ENCODE results near the gene MACROD1. TPM values are rescaled to one million over a fixed set of nuclear protein-coding genes. Genes with fewer than 3 reads are reported as not detected.
"Not testable (repeated sequence)": the region's sequence is repeated elsewhere in the genome, so short reads cannot be mapped to it uniquely, and the experiment has no call there.

Gene MACROD1
- total RNA-seq, 1 experiment from 2014 or later: 29.3 TPM

DNA sequence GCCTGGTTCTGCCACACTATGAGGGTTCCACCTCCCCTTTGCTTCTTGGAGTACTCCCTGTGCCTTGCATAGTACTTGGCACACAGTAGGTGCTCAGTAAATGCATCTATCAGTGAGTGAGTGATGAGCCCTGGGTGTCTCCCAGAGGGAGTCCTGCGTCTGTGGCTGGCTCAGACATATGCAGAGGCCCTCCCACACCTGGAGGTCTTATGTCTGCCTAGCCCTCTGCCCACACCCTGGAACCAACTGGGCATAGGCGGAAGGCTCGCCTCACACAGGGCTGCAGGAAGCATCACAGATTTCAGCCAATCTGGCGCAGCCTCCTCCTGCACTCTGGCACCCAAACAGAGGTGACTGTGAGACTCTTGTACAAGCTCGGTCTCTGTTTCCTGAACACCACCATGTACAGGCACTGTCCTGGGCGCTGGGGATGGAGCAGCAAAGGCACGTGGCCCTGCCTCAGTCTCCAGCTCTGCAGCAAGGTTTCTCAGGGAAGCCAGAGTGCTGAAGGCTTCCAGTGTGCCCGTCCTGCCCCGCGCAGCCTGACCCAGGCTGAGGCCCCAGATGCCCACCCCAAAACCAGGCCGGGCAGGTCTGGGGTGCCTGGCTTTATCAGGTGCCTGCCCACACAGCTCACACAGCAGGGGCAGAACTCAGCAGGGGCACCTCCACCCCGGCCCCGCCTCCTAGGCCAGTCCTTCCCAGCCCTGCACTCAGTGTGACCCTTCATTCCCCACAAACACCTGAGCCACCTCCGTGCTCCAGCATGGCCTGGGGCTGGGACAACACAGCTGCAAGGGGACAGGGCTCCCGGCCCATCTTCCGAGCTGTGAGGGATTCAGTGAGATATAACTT lies 103.5 kb downstream of the MACROD1 start:
- DNase-seq (ENCODE audit: extremely low read depth, low read depth): no peak

DNA sequence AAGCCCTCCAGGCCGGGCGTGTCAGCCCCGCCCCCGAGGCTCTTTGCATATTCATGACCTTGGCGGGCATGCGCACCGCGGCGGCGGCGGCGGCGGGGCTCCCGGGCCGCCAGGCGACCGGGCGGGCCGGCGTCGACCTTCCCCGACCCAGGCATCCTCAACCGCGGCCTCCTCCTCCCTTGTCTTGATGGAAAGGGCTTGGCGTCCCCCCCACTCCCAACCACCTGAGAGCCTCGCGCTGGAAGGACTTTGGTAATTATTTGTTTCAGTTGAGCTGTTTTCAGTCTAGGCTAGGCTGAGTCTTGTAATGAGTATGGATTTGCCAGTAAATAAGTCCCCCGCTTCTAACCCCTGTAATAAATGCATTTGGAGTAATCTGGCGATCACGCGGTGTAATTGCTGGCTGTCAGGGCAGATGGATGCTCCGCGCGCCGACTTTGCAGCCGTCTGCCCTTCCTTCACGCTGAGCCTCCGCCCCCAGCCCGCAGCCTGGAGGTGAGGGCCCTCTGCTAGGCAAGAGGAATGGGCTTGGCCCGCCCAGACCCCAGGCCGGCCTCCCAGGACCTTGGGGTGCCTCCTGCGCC lies 105.0 kb downstream of the MACROD1 start:
- DNase-seq (ENCODE audit: extremely low read depth, low read depth): no peak

DNA sequence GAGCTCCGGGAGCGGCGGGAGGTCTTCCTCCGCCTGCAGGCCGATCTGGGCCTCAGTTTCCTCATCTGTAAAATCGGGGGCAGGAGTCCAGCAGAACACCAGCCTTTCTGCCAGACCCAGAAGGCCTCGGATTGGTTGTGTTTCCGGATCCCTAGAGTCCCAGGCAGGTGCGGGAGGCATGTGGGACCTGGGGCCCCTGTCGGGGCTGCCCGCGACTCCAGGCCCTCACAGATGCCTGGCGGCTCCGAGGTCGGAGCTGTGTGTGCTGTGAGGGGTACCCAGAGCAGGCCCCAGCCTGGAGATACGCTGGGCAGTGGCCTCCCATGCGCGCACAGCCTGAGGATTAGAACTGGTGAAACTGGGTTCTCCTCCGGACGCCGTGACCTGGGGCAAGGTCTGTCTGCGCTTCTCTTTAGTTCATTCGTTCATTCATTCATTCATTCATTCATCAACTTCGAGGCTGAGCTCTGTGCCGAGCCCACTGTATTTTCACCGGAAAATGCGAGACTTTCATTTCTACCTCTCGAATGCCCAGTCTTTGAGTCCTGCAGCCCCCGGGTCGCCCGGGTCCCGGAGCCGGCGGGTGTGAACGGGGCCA lies 105.6 kb downstream of the MACROD1 start:
- DNase-seq (ENCODE audit: extremely low read depth, low read depth): no peak

DNA sequence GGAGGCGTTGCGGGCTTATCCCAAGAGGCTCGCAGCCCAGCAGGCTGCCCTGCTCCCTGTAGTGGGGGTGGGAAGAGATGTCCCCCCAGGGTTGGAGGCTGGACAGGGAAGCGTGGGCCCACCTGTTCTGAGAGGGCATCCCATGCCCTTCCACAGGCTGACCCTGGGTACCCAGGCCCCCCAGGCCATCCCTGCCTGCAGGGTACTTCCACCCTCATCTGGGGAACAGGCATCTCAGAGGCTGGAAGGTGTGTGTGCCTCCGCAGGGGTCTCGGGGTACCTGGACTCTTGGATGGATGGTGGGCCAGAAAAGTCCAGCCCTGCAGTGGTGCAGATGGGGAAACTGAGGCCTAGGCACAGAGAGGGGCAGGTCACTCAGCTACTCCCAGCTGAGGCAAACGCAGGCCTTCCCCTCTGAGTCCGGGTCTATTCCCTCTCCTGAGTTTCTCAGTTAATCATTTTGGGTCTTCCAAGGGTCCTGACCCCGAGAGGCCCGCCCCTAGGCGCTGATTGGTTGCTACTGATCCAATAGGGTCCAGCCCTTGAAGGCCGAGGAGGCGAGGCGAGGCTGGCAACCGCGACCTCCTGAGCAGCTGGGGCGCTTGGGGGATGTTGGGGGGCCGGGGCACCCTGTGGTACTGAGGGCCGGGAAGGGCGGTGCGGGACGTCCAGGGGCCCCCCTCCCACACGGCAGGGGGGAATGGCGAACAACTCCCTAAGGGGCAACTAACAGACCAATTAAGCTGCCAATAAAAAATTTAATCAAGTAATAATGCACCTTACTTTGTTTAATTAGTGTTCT lies 106.4 kb downstream of the MACROD1 start:
- no peak for DNase-seq (ENCODE audit: extremely low read depth, low read depth)

DNA sequence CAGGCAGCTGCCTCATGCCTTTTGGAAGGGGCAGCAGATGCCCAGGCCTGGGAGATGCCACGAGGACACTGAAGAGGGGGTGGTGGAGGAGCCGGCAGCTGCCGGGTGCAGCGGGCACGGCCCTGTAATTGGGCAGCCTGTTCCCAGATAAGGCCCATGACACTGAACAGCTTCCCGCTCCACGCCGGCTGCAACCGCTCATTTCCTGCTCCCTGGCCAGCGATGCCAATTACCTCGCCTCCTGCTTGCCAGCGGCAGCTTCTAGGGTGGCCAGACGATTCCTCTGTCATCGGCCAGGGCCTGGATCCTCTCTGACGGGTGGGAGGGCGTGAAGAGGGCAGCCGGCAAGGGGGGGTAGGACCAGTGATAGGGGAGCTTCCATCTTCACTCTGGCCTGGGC lies 107.4 kb downstream of the MACROD1 start:
- no peak for DNase-seq (ENCODE audit: extremely low read depth, low read depth)

DNA sequence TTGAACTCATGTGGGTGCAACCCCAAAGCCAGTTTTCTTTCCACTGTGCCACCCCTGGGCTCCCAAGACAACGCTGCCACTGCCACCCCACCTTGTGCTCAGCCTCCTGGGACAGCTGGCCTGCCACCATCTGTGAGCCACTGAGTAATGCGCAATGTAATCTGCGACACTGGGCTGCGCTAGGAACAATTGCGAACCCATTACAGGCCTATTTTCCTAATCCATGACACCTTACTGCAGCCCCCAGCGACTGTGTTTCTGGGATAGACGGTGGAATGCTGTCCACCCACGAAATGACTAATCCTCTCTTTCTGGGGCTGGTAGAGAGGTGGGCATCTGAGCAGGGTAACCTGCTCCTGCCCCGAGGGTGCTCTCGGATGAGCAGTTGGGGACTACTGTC lies 108.0 kb downstream of the MACROD1 start:
- no peak for DNase-seq (ENCODE audit: extremely low read depth, low read depth)

DNA sequence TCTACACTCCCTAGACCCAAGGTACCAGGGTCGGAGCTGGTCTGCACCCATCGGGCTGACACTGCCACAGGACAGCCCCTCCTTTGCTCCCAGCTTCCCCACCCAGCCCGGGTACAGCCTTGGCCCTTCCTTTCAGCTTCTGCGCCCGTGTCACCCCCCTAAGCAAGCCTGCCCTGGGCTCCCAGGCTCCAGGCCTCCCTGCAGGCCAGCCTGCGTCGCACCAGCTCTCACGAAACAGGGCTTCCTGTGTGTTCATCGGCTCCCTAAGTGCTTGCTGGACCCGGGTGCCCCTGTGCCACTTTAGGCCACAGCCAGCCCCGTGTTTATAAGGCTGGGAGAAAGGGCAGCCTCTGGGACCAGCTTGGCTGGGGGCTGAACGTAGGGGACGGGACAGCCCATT lies 109.1 kb downstream of the MACROD1 start:
- DNase-seq (ENCODE audit: extremely low read depth, low read depth): no peak

DNA sequence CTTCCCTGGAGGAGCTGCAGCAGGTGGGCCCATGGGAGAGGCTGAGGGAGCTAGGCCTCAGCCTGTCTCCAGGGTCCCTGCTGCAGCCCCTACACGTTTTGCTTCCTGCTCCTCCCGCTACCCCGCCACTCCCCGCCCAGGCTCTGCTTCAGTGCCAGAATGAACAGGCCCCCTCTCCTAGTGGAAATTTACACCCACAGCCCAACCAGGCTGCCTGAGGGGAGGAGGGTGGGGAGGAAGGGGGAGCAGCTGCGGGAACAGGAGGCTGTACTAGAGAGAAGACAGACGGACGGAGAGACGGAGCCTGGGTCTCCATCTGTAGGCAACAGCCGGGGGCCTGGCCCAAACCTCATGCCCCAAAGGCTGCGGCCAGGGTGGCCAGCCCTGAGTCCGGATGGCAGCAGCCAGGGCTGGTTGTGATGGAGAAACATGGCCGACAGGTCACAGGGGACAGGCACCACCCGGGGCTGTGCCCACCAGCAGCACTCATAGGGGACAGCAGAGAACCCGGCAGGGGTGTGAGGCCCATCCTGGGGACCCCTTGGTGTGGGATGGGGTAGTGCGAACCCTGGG lies 109.6 kb downstream of the MACROD1 start:
- no peak for DNase-seq (ENCODE audit: extremely low read depth, low read depth)

DNA sequence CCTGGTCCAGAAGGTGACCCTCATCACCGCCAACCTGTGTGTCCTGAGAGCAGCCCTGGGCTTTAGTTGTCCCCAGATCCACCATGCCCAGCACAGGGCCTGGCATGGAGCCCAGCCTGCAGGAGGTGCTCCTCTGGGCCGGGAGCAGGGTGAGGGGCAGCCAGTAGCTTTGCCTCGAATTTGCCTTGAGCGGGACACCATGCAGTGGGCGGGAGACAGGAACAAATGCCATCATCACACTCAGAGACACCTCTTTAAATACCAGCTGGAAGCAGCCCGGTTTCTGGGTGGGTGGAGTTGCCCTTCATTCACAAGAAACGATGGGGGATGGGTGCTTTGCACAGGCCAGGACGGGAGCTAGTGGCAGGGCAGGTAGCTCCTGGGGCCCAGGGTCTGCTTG lies 110.8 kb downstream of the MACROD1 start:
- no peak for DNase-seq (ENCODE audit: extremely low read depth, low read depth)

DNA sequence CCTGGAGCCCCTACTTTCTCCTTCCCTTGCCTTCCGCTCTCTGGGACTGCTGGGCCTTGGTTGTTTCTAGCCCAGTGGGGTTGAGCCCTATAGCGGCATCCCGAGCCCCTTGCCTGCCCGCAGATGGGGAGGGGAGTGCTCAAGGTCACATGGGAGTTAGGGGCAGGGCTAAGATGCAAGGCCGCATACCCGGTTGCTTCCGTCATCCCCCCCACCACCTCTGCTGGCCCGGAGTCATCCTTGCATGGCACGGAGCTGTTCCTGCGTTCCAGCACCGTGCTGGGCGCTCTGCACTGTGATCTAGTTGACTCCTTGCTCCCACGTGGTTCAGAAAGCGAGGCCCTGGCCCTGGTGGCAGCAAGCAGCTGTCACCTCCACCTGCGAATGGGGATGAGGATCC lies 112.2 kb downstream of the MACROD1 start:
- no peak for DNase-seq (ENCODE audit: extremely low read depth, low read depth)

DNA sequence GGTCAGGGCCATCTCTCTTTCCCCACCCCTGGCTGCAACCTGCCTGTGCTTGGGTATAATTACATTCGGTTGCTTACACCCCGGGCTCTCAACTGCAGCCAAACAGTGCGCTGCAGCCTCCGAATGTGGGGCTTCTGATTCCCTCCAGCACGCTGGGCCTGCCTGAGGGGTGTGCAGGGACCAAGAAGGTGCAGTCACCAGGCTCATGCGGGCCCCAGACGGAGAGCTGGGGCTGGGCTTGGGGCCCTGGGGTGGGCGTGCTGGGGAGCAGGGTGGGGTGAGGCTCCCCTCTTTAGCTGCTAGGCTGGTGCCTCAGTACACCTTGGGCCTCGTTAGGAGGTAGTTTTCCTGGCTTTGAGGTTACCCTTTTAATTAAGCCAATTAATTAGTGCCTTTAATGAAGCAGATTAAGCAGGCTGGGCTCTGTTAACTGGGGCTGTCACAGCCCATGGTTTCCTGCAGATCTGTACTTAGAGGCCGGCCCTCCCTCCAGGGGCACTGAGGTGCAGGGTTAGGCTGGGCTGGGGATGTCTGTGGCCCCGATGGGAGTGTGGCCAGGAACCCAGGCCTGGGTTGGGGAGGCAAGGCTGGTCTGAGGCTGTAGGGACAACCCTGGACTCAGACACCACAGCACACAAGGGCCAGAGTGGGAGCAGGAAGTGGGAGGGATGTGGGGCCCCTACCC lies 112.8 kb downstream of the MACROD1 start:
- DNase-seq (ENCODE audit: extremely low read depth, low read depth): no peak

DNA sequence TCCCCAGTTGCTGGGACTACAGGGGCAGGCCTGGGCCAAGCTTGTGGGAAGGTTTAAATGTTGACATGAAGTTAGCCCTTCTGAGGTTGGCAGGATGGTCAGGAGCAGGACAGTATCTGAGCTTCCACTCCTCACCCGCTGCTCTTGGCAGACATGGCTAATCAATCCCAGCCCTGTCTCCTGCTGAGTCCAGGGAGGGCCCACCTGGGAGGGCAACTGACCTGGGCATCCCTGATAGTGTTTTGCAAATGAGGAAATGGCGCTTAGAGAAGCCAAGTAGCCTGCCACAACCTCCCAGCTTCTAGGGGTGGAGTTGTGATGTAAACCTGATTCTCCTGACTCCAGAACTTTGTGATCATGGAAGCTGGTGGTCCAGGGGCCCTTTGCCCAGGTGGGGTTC lies 113.5 kb downstream of the MACROD1 start:
- DNase-seq (ENCODE audit: extremely low read depth, low read depth): no peak

DNA sequence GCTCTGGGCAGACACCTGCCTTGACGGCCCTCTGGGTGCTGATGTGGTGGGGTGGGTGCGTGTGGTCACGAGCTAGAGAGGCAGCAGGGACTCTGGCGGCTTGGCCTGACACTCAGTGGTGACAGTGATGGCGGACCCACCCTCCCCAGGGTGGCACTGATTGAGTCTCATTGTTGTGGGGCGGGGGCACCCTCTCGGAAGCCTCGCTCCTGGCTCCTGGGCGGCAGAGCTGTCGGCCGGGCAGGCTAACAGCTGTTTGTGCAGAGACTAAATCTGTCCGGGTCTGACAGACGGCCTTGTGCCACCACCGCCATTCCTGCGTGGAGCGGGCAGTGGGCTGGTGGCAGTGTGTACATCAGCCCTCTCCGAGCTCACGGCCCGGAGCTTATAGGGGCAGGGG lies 114.6 kb downstream of the MACROD1 start:
- DNase-seq (ENCODE audit: extremely low read depth, low read depth): no peak

DNA sequence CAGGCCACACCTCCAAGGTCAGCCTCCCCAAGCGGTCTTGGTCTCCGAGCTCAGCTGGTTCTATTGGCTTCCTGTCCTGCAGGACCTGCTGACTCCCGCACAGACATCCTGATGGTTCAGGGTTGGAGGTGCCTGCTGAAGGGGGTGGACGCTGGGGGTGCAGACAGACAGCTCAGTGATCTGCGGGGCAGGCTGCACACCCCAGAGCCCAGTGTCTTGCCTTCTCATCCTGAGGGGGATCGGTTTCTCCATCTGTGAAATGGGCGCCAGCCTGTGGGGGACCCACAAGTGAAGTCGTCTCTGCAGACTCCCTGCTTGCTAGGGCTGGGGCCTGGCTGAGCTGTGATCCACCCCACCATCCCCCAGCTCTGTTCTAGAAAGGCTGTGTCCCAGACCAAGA lies 116.4 kb downstream of the MACROD1 start:
- no peak for DNase-seq (ENCODE audit: extremely low read depth, low read depth)

DNA sequence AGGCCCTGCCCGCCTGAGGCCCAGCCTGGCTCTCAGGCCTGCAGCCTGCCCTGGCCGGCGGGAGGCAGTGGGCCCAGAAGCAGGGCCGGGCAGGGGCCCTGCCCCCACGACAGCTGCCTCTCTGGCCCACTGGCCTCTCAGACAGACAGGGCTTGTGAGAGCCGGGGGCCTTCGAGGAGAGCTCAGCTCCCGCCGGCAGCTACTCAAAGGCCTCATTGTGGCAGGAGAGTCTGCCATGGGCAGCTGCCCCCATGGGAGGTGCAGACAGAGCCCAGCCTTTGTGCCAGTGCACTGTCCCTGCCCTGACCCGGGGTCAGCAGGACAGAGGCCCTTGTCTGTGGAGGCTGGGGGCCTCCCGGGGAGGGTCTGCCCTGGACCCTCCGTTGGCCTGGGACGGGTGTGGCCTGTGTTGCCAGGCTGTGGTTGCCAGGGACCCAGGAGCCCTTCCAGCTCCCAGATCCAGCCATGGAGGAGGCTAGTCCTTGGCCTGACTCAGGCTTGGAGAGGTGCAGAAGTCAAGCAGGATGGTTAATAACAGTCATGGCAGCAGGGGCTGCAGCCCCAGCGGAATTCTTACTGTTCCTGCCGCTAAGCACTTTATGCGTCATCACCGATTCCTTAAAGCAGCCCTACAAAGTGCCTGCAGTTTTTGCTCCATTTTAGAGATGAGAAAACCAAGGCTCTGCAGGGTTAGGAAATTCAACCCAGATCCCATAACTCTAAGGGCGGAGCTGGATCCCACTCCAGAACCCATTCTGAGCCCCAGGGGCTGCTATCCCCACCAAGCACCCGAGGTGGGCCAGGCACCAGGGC lies 117.7 kb downstream of the MACROD1 start:
- no peak for DNase-seq (ENCODE audit: extremely low read depth, low read depth)

DNA sequence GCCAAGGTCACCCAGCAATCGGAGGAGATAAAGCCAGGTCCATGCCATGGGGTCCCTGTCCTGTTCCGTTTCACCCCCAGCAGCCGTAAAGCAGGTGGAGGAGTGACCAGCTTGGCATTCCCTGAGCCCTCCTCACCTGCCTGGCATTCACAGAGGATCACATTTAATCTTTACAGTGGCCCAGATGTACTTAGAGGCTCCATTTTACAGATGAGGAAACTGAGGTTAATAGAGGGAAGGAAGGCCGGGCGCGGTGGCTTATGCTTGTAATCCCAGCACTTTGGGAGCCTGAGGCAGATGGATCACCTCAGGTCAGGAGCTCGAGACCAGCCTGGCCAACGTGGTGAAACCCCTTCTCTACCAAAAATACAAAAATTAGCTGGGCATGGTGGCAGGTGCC lies 118.5 kb downstream of the MACROD1 start:
- not testable (repeated sequence) for DNase-seq (ENCODE audit: extremely low read depth, low read depth)

DNA sequence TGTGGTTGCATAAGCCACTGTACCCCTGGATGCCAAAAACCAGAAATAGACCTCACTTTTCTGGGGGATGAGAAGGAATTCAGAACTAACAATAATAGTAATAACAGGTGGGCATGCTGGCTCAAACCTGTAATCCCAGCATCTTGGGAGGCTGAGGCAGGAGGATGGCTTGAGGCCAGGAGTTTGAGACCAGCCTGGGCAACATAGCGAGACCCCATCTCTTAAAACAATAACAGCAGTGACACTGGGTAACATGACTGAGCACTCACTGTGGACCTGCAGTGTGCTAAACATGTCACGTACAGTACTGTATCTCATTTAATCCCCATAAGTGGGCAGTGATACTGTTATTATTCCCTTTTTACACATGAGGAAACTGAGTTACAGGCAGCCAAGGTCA lies 120.2 kb downstream of the MACROD1 start:
- no peak for DNase-seq (ENCODE audit: extremely low read depth, low read depth)

DNA sequence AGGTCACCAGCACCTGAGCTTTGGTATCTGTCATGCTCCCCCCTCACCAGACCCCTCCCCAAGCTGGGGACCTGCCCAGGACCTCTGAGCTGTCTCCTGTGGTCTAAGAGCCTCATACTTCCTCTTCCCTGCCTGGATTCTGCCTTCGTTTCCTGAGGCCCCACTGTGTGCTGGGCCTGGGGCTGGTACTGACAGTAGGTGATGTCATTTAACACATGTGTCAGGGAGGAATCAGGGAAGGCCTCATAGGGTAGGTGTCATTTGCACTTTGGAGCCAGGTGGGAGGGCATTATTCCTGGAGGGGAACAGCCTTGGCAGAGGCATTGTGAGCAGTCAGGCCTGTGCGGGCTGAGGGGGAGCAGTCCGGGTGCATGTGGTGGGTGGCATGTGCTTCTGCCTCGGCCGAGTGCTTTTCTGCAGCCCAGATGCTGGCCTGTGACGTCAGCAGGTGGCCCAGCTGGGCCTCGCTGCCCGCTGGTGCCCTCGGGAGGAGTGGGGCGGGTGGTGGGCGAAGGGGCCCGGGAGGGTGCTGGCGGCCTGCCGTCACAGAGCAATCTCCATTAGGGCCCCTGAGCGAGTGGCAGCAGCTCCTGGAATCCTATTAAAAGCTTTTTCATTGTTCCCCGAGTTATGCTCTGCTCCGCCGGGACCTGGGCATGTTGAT lies 121.1 kb downstream of the MACROD1 start:
- no peak for DNase-seq (ENCODE audit: extremely low read depth, low read depth)

DNA sequence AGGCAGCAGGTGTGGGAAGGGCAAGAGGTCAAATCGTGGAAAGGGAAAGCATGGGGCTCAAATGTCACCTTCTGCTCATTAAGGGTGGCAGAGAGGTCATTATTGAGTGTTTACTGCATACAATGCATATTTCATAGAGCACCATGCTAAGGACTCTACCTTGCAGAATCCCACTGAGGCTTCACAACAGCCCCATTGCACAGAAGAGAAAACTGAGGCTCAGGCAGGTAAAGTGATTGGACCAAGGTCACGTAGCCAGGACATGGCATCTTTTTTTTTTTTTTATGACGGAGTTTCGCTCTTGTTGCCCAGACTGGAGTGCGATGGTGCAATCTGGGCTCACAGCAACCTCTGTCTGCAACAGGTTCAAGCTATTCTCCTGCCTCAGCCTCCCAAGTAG lies 122.4 kb downstream of the MACROD1 start:
- no peak for DNase-seq (ENCODE audit: extremely low read depth, low read depth)

Measured in NCI-H460 (cell line).